Stimulated activated CD4-positive, alpha-beta T cell treated with anti-CD3 and anti-CD28 coated beads, Interleukin-4, amount 100 ng/mL, for 4 hours (primary cell): ENCODE results near the gene F8.
"Not testable (repeated sequence)": the region's sequence is repeated elsewhere in the genome, so short reads cannot be mapped to it uniquely, and the experiment has no call there.

Source experiments
- DNase-seq, 2 experiments: peaks; one replicate each; pipeline ENCODE4 v3.0.0-alpha.2; 2020

The F8 gene

DNA sequence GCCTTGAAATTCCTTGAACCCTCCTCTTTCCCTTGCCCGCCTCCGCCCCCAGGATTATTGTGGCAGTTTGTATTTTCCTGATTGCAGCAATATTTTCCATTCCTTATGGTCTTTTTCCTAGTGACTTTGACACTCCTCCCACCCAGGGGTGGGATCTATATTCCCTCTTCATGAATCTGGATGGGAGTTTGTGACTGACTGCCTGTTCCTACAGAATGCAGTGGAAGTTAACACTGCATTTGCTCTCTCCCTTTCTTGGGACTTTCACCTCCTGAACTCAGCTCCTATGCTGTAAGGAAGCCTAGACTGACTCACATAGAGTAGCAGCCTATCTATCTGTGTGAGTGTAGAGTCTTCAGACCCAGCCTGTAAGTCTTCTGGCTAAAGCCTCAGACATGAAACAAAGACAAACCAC, 6.4 kb upstream of the F8 start:
- DNase-seq, result no peak

DNA sequence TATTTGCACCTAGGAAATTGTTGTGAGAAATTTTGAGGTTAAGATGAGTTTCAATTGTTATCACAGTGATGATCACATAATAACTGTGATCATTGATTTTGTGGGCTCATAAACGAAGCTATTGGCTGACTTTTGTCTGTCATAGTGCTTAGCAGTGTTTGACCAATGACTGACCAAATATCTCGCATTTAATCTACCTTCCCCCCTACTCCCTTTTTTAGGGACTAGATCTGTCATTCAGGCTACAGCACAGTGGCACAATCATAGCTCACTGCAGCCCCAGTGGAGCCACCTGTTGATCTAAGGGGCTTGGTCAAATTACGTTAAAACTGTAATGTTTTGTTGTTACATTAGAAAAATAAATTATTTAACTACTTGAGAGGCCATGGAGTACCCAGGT, 5.6 kb upstream of the F8 start:
- DNase-seq, result no peak

DNA sequence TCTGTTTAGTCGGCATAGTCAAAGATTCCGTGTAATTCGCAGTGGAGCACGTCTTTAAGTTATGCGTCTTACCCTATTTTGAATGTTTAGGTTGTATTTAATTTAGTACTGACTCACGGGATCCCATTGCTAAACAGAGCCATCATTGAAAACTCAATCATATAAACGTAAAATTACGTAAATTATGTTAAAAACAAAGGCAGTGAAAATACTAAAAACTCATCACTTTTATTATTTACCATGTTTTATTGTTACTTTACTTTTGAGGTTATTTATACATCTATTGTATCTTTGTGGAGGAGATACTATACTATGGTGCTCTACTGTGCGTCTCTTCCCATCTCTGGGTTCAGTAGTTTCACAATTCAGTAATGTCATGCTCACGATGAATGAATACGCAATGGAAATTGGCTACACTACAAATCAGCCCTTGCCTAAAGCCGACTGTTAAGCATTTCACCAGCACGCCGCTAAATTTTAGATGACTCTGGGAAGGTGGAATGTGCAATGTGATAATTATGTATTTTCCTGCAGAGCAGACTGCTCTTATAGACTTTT, 5.1 kb upstream of the F8 start:
- DNase-seq, result peak in 1 of 2 experiments; percentile 6

DNA sequence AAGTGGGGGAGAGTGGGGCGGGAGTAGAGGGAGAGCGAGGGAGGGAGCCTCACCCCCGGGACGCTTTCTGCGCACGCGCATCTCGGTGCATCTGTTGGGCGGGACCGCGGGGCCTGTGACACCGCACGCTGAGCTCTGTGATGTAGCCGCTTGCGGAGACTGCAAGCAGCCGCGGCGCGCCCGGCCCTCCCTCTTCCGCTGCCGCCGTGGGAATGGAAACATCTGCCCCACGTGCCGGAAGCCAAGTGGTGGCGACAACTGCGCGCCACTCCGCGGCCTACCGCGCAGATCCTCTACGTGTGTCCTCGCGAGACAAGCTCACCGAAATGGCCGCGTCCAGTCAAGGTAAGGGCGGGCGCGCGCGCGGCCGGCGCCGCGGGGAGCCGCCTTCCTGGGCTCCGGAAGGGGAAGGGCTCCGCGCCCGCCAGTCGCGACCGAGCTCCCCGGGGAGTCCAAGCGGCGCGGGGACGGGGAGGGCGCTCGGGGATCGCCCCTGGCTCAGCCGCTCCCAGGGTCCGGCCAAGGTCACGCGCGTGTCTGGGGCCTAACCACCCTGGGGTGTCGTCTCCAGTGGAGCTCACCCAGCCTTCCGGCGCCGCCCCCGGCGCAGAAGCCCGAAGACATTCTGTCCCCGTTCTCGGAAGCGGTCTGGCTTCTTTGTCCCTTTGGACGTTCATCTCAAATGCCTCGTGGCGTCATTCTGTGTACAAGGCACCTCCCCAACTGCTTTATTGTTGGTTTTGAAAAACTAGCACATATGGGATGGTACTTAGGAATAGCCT, 4.4 kb upstream of the F8 start, which contains the start of gene FUNDC2:
Gene FUNDC2 (plus strand): TSS at position 118 of the 782 bp plus-strand sequence. CDS start 95 bp downstream, at position 213.
- peak; percentile 83 to 96 for DNase-seq

DNA sequence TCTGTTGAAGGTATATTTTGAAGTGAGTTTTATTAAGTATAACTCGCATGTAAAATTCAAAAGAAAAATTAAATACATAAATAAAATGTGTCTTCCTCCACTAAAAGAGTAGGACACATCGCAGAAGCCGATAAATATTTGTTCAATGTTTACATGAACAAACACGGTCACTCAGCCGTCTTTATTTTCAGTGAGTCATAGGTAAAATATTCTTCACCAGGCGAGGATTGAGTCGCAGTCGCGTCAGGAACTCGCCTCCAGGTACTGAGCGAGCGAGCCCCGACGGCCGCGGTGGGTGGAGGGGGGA, 3.9 kb upstream of the F8 start:
- no peak for DNase-seq

DNA sequence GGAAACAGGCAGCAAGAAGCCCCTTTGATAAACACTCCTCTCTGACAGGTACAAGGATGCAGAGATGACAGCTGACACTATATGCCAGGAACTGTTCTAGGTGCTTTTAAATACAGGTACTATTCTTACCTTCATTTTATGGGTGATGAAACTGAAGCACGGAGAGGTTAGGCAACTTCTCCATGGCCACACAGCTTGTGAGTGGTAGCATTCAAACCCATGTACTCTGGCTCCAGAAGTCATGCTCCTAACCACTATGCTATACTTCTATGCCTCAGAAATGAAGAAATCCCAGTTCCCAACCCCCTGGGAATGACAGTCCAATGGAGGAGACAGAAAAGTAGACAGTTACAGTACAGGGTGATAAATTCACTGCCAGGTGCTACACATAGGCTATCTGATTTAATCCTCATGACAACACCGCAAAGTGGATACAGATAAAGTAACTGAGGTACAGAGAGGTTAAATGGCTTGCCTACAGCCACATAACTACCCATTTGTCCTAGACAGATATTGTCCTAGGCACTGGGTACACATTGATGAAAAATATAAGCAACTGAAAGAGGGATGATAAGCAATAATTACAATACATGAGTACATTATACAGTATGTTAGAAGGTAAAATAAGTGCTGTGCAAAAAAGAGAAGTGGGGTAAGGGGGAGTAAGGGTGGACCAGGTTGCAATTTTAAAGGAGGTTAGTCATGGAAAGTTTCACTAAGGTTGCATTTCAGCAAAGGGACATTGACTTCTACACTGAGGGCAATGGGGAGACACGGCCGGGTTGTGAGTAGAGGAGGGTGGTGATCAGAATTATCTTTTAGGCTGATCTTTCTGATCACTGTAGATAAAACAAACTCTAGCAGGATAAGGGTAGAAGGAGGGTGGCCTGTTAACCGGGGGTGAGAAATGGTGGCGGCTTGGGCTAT, 1.6 kb upstream of the F8 start:
- DNase-seq, result no peak

DNA sequence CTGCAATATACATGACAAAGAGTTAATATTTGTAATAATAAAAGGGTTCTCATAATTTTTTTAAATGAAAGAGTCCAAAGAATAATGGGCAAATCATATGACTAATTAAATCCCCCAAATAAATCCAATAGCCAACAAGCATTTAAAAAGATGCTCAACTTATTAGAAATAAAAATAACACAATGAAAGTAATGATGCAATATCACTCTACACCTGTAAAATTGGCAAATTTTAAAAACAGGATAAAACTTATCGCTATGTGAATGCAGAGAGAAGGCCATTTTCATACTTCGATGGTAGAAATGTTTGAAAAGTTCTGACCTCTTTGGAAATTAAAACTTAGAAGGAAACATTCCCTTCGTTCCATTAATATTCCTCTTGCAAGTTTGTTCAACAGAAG, 1.9 kb downstream of the F8 start:
- DNase-seq, result no peak

DNA sequence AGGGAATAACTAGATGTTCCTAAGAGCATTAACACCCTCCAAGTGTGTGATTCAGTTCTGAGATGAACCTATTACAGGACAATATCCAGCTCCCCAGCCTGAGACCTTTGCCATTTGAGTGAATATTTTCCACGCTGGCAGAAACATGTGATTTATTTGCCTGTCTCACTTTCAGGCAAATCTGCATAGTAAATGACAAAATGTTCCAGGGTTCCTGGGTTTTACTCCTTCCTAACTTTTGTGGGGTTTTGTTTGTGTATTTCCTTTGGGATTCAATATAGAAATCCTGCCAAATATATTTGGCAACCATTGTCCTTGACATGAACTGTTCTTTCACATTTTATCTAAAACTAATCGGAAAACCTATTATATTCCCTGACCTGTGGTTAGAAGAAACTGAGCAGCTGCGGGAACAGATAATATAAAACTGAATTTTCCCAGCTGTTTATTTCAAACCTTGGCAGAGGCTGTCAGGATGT, 12.5 kb downstream of the F8 start:
- no peak for DNase-seq

DNA sequence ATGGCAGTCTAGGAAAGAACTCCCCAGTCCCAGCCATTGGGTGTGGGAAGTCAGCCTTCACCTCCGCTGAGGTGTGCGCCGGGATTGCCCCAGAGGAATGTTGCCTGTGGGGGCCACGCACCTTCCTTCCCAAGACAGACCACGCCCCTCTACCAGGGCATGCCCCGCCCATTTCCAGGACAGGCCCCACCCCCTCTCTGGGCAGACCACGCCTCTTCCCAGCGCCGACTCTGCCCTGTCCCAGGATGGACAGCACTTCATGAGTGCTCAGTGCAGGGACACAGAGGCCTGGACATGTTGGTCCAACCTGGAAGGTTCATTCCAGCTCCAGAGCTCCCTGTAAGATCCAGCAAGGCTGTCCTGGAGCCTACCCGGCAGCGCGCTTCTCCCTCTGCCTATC, 13.9 kb downstream of the F8 start:
- not testable (repeated sequence) for DNase-seq

DNA sequence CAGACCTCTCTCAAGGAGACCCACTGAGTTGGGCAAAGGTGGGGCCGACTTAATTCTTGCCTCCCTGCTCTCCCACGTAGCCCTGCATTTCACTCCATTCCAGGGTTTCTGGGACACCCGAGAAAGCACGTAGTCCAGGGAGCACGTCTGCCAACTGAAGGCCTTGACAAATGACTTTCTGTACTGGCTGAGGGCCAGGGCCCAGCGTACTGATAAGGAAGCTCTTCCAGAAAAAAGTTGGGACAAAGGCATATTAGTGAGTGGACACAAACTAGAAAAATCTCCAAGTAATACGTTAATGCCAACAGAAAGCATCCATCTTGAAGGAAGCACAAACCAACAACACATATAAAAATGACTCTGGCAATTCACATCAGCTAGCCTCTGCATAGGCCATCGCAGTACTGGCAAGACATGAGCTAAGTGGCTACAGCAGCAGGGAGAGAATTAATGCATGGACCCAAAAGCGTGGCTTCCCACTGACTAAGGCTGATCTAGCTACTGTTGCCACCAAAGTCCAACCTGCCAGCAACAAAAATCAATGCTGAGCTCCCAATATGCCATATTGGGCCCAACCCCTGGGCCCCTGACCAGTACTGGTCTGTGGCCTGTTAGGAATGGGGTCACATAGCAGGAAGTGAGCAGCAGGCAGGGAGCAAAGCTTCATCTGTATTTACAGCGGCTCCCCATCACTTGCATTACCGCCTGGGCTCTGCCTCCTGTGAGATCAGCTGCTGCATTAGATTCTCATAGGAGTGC, 15.4 kb downstream of the F8 start:
- DNase-seq, result not testable (repeated sequence)

DNA sequence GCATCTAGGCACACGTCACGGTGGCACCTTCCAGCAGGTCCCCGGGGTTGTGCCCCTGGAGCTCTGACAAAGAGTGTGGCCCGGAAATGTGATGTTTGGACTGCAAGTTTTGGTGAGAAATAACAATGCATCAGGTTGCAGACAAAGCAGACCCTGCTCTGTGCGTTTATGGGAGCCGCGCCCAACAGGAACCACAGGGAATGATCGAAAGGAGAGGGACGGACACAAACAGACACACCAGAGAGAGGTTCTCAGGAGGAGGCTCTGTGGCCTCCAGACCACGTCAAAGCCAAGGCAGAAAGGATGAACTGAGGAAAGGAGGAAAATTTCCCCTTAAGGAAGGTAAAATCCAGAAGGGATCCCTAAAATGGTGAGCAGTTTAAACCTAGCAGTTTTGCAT, 16.1 kb downstream of the F8 start:
- not testable (repeated sequence) for DNase-seq

DNA sequence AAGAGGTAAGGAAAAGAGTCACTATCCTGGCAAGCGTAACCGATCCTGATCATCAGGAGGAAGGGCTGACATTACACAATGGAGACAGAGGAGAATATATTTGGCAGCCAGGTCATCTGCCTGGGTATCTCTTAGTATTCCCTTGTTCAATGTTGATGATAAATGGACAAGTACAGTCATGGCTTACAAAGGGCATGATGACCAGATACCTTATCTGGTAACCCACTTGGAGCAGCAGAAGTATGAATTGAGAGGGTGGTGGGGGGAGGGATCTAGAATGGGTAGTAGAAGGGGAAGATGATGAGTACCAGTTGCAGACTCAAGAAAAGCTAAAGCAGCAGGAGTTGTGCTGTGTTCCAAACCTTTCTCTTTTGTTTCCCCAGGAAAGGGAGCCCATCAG, 17.3 kb downstream of the F8 start:
- DNase-seq, result no peak

DNA sequence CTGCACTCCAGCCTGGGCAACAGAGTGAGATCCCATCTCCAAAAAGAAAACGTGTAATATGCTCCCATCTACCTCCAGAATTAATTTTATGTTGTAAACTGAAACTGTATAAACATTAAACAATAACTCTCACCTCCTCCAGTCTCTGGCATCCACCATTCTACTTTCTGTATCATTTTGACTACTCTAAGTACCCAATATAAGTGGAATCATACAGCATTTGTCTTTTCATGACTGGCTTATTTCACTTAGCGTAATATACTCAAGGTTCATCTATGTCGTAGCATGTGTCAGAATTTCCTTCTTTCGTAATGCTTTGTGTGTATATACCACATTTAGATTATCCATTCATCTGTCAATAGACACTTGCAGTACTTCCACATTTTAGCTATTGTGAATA, 20.6 kb downstream of the F8 start:
- DNase-seq, result no peak

DNA sequence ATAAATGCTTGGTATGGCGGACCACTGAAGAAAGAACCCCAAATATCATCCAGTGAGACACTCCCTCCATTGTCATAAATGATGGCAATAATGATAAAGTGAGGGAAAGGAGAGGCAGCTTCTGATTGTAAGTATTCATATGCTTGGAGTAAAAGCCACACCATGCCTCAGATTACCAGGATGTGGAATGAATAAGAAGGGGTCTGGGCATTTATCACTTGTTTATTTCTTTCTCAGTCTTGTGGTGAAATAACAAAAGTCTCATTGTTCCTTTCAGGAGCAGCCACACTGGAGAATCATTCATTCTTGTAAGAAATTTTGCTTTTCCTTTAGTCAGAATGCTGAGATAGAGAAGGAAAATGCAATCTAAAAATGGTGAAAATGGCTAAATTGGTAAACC, 21.7 kb downstream of the F8 start:
- no peak for DNase-seq

DNA sequence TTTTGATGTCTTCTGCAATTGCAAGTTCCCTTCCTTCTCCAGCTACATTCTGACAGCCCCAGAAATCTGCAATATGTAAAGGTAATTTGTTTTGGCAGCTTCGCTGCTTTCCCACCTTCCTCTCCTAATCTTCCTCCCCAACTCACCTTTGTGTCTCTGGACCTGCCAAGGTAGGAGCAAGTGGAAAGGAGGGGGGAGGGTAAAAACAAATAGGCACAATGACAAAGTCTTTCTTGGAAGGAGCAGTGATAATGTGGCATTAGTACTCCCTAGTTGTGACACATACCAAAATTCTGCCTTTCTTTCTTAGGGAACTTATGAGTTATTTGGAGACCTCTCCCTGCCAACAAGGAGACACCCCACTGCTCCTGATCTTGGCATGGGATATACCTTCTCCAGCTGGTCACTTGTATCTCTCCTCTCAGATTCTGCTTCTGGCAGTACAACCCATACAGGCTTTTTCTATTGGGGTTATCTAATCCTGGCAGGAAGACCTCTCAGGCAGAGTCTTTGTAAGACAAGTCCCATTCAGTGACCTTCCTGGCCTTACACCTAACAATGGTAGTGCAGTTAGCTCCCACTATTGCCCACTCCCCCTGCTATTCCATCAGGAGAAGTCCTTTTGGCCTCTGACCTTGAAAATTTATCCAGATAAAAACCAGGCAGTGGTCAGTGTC, 24.2 kb downstream of the F8 start:
- no peak for DNase-seq

DNA sequence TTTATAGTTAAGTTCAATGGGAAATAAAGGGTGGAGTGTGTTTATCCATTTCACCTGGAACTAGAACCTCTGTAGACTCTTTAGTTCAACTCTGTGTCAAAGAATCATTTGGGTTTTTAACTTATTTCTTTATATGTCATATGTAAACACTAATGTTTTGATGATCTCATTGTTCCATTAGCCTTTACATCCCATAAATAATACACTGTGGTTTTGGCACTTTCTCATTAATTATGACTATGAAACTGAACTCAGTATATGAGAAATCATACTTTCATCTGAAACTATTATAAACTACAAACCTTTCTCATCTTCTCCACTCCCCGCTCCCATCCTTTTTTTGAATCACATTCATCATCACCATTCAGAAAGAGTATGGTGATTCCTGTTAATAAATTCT, 31.0 kb downstream of the F8 start:
- DNase-seq, result no peak

DNA sequence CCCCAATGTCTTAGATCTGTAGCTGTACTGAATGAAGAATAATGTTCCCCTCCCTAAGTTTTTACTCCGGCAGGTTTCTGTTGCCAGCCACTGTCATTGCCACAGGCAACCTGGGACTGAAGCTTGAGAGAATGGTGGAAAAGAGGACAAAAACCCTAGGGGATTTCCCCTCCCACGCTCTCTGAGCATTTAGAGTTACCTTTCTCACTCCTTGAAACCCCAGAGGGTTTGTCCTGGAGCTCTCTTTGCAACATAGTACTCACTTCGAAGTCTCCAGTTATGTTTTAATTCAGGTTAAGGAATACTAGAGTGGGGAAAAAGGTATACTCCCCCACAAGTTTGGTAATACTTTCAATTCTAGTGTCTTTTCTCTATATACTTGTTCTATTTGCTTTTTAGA, 31.5 kb downstream of the F8 start:
- DNase-seq, result peak in 1 of 2 experiments; percentile 1

DNA sequence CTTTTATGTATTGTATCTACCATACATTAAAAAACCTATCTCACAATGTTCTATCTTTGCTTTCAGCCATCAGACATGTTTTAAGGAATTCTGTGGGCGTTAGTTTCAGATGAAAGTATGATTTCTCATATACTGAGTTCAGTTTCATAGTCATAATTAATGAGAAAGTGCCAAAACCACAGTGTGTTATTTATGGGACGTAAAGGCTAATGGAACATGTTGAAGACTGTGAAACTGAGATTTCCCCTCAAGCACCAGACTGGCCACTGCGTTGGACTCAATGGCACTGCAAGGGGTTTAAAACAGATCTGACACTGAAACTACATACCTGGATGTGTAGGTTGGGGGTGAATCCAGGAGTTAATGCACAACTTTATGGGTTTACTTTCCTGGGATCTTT, 32.0 kb downstream of the F8 start:
- no peak for DNase-seq

DNA sequence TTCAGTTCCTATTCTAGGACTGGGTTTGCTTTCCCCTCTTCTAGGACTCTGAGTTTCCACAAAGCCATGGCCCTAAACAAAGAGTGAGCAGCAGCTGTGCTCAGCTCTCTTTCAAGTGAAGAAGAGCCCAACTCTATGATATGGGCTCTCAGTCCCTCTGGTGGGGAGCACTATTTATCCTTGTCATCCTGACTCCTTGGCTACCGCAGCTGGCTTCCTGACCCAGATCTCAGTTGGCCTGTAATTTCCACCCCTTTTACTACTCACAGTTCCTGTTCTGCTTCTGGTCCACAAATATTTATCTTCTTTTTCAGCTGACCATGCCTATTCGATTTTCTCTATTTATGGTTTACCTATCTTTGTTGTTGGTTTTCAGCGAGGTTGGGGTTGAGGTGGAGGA, 33.8 kb downstream of the F8 start:
- no peak for DNase-seq

DNA sequence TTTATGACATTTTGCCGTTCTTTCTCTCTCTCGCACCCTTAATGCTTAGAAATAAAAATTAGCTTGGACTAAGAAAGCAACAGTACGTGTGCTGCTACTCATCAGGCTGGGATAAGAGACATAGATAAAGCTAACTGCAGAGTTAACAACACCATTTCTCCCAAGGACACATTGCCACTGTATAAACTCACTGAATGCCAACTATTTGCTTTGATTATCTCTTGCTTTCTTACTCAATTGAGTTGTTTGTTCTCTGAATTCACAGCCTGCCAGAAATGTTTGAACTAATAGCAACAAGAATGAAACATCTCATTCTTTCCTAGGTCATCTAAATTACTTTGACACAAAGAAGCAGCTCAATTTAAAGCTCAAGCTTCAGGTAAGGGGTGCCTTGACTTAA, 34.6 kb downstream of the F8 start:
- no peak for DNase-seq

DNA sequence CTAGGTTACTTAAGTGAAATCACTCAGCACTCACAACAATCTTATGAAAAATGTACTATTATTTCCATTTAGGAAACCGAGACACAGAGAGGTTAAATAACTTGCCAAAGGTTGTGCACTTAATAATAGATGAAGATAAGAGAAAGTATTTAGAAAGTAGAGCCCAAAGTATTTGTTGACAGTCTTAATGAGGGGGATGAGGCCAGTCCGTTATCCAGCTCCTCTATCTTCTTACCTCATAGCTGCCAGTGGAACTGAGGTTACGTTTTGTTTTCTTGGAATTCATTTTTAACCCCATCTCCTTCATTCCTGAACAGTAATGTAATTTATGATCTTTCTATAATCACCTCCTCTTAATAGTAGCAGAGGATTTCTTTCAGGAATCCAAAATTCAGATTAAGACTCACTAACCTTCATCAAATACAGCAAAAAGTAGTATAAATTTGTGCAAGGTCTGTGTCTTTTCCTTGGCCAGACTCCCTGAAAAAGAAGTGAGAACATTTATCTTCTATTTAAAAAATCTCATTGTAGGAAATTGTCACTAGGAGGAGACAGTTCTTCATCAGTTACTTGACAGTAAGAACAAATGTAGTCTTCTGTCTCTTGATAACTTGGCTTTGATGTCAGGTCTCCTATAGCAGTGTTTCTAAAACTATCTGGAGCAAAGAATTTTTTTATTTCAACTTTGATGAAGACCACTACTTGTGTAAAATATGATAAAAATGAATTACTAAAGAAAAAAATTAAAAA, 35.5 kb downstream of the F8 start:
- DNase-seq, result no peak

DNA sequence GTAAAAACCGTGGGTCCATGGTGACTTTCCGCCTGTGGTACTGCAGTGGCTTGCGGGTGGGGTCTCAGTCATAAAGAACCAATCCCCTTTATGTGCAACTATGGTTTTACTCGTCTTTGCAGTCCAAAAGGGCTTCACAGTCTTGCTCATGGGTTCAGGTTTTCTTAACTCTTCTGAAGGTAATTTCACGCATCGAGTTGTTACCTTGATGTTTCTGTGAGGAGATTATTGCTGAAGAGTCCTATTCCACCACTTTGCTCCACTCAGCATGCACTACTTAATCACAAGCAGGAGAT, 41.5 kb downstream of the F8 start:
- no peak for DNase-seq
